Activated T-cell treated with anti-CD3 and anti-CD28 coated beads for 4 hours (primary cell): ENCODE results near the gene CEP83.

Experiments
- DNase-seq: peaks from one replicate; pipeline ENCODE4 v3.0.0-alpha.2; 2020

The CEP83 gene

DNA sequence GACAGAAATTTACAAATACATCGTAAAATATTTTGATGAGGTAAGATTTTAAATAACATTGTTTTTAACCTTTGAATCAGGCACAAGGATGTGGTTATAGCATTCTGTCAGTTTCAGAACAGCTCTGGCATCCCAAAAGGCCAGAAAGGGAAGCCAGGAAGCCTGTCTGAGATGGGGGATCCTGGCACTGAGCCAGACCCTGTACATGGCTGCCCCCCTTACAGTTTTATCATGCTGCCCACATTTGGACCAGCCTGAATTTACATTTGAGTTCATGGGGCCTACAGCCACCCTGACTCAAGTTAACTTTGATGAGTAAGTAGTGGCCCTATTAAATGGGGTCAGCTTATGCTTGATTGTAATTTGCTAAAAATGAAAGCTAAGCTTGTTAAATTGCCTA, 155.7 kb downstream of the CEP83 start:
- no peak for DNase-seq

DNA sequence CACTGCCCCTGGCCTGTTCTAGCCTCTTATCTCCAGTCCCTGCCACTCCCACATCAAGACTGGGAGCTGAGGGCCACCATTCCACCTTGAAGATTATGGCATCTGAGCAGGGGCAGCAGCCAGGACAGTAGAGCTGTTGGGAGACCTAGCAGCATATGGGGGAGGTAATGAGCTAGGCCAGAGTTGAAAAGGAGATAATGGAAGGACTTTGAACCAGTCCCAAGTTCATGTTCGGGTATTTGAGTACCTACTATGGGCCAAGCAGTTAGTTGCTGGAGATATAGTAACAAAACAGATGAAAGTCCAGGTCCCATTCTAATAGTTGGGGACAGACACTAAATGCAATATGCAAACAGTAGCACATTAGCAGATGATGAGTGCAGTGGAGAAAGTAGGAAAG, 159.8 kb downstream of the CEP83 start:
- no peak for DNase-seq

GRCh38 chr12:94297876-94298505, 161.7 kb downstream of the CEP83 start:
- DNase-seq, result no peak

DNA sequence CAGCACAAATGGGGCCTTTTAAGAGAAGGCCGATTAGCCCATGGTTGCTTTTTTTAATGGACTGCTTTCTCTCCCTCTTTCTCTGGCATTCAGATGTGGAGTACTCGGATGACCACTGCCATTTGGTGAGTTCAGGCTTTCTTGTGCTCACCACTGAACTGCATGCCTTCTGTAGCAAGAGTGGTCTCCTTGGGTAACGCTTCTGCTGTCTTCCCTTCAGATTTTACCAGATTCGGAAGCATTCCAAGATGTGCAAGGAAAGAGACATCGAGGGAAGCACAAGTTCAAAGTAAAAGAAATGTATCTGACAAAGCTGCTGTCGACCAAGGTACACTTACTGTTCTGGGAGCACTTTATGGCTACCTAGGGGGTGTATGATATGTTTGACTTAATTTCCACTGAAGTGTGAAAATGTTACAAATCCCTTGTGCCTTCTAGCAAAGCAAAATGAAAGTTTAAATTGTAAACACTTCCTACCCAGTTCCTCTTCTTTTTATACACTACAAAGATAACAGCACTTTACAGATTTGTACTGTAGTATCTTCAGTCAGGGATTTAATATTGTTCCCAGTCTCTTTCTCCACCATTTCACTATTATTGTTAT, 162.5 kb downstream of the CEP83 start:
- DNase-seq, result no peak

DNA sequence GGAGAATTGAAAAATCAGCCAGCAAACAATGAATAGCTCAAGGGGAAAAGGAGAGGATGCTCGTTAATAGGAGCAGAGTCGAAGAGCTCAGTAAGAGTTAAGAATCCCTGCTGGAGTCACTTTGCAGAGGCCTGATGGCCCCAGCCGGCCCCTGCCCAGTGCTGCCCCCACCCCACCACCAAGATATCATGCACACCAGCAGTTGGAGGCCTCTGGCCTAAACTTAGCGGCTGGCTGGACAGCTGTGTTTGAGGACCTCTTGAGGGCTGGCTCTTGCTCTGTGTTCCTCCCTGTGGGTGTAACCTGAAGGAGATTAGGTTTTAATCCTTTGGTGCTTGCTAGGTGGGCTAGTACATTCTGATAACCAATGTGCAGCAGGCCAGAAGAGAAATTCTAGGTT, 169.3 kb downstream of the CEP83 start:
- DNase-seq, result no peak

DNA sequence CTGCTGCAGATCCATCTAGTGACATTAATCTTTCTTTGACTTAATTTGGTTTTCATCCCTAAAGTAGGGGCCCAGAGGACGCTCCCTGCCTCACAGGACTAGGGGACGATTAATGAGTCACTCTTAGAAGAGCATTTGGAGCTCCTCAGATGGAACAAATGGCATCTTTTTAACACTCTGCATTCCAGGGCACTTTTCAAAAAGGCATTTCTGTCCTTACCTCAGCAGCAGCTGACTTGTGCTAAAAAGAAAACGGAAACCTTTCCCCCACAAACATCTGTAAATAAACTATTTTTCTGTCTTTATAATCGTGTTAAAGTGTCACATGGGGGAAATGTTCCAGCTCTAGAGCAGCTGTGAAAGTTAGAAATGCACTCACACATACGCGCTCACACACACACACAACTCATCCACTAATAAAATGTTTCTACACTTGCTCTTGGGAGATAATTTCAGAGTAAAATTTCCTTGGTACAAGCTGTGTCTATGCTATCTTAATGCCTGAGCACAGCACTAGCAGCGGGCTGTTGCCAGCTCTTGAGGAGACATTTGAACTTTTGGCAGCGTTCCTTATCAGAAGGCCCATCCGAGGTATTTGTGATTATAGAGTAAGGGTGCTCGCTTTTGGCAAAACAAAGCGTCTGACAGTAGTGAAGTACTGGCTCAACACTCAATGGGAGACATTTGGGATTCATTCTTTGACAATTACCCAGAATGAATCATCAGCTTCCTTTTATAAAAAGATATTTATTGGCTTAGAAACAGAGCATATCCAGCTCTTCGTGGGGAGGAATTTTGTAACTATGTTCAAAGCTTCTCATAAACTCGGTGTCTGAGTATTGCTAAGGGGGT, 170.0 kb downstream of the CEP83 start:
- no peak for DNase-seq

GRCh38 chr12:94287245-94287628, 172.4 kb downstream of the CEP83 start:
- DNase-seq, result no peak

DNA sequence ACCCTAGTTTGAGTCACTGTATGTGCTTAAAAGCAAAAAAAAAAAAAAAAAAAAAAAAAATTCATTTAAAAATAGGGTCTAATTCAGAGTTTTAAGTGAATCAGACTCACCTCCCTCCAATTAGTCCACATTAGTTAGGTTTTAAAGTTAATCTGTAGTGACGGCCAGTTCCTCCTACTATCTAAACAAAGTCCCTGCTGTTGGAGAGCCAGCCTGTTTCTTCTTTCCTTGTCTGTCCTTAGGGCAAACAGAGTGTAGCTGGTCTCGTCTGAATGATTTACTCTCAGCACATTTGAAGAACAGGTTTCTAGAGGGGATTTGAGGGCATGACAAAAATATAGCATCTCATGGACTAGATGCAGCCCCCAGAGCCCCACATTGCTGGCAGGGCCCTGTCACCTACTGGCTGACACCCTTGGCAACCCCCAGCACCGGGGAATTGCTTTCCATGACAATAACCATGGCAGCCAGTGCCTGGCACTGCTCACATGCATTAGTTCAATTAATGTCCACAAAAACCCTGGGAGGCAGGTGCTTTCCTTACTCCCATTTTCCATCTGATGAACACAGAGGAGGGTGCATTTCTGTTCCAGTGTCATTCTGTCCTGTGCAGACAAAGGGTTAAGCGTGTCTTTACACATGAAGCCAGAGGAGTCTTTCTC, 173.0 kb downstream of the CEP83 start:
- DNase-seq, result no peak

- no peak for DNase-seq
Measured at GRCh38 chr12:94285943-94286582, 173.6 kb downstream of the CEP83 start.

DNA sequence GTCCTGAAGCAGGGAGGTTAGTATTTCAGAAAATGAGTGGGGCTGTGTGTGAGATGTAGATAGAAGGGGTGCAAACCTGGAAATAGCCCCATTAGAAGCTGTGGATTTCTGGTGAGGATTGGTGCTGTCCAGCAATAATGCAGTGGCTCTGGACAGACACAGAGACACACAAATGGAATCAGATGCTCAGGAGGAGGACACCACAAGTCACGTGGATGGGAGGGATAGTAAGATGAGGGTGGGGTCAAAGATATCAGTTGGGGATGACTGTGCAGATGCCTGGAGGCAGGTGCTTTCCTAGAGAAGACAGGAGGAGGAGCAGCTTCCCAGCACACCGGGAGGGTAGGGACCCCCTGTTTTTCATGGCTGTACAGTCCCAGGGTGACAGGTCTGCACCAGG, 174.8 kb downstream of the CEP83 start:
- no peak for DNase-seq

DNA sequence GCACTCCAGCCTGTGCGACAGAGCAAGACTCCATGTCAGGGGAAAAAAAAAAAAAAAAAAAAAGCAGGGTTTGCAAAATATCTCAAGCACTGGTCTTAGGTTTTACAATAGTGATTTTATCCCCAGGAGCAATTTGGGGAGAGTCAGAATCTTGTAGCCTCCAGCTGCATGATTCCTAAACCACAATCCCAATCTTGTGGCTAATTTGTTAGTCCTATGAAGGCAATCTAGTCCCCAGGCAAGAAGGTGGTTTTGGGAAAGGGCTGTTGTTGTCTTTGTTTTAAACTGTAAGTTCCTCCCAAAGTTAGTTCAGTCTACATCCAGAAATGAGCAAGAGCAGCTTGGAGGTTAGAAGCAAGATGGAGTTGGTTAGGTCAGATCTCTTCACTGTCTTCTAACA, 175.6 kb downstream of the CEP83 start:
- no peak for DNase-seq

- no peak for DNase-seq
Measured at GRCh38 chr12:94282675-94283074, 177.0 kb downstream of the CEP83 start.

GRCh38 chr12:94280063-94280462, 179.6 kb downstream of the CEP83 start:
- no peak for DNase-seq

DNA sequence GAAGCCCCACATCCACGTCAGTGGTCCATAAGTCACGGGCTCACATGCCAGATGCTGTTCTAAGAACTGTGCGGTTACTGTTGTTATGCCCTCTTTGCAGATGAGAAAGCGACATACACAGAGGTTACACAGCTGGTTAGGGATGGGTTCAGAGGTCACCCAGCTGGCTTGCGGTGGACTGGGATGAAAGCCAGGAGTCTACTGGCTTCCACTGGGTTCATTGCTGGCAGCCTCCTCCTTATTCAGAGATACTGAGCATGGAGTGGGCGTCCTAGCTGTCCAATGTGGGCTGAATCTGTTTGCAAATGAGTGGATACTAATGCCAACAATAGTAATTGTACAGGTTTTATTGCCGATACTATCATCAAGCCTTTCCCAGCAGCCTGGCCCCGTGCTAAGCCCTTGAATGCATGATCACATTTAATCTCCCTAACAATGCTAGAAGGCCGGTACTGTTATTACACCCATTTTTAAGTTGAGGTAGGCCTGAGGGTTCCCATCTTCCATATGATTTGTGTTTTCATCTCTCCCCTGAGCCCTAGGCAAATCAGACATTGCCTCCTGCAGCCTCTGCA, 182.2 kb downstream of the CEP83 start:
- DNase-seq, result no peak

- no peak for DNase-seq
Measured at GRCh38 chr12:94276725-94277124, 182.9 kb downstream of the CEP83 start.

DNA sequence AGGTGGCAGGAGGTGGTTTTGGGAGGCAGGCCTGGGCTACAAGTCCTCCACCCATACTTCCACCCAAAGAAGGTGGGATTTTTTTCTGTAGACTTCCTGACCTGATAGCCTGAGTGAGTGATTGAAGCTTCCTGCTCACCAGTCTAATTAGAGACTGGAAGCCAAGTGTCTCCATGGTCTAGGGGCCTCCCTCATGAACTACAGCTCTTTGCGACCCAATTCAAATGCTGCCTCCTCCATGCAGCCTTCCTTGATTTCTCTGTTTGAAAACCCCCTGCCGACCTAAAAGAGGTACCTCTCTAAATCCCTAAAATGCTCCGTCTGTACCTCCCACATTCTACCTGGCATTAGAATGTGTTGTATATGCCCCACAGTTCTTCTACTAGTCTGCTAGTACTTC, 186.4 kb downstream of the CEP83 start:
- no peak for DNase-seq

DNA sequence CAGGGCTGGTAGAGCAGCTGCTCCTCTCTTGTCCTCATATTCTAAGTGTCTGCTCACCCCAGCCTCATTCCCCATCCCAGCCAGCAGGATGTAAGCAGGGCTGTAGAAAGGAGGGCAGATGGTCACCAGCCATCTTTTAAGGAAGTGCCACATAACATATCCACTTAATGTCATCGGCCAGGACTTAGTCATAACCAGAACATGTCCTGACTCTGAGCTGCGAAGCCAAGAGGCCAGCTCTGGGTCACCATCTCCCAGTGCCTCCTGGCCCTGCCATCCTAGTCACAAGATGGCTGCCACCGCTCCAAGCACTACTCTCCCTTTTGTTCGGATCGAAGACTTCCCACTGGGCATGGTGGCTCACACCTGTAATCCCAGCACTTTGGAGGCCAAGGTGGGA, 187.4 kb downstream of the CEP83 start:
- DNase-seq, result no peak

- DNase-seq, result no peak
Measured at GRCh38 chr12:94271351-94271750, 188.3 kb downstream of the CEP83 start.

DNA sequence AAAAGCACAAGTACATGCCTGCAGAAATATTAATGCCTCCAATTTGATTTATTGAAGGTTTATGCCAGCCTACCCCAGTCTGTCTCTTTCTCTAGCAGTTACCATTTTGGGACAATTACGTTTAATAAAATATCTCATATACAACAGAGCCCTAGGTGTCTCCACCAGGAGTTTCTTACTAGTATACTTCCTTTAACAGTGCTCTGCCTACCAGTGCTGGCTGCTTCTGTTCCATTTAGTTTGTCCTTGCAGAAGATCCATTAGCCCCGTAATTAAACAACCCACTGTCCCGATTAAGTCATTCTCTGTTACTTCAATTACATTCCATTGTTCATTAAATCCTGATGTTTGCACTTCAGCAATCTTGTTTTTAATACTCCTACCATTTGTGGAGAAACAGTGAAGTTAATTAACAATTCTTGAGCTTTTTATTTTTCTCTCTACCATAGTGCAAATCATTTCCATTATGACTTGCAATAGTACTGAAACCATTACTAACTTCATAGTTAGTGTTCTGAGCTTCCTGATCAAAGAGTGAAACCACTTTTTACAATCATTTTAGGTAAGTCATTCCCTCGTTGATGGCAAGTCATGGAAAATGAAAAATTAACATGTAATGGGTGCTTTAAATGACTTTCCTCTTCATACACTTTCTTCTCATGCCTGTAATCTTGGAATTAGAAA, 190.2 kb downstream of the CEP83 start:
- DNase-seq, result no peak

GRCh38 chr12:94267921-94268471, 191.7 kb downstream of the CEP83 start:
- DNase-seq, result no peak

DNA sequence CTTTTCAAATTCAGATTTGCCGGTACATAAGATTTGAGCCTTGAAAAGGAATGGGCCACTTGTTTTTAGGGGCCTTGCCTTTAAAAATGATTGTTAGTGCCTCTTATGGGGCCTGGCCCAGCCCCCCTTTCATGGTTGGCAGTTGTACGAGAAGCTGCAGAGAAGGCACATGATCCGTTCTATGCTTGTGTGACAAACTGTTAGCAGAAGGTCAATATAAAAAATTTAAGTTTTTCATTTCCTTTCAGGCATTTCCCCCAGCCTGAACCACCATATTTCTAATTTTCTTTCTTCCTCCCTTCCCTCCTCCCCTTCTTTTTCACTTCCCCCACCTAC, 192.2 kb downstream of the CEP83 start:
- DNase-seq, result no peak
